IPS DF 19.7 (cell line): Measurements from ENCODE around the gene PLSCR4.
"Not testable (repeated sequence)": the region's sequence is repeated elsewhere in the genome, so short reads cannot be mapped to it uniquely, and the experiment has no call there.

Experiments
- DNase-seq: peaks from one replicate; pipeline ENCODE4 v3.0.0-alpha.2; 2013; ENCODE audit warnings: low read depth, low spot score

The PLSCR4 gene

GRCh38 chr3:146247911-146248310 lies 3.0 kb downstream of the PLSCR4 start:
- DNase-seq, result no peak

- DNase-seq, result no peak
Observed at GRCh38 chr3:146246526-146246925, 4.4 kb downstream of the PLSCR4 start.

DNA sequence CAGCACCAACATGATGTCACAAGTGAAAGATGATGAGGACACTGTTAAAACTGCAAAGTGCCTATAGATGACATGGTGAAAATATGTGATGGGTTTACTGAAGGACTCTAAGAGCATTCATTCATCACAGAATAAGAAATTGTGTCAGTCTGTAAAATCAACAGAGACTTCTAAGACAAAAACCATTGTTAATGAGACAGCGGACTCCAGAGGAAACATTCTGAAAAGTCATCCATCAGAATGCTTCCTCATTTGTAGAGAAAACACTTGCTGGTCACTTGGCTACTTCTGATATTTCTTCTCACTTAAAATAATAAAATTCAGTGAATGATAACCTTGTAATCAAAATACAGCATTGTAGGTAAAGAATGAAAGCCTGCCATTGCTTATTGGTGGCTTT lies 7.3 kb downstream of the PLSCR4 start:
- no peak for DNase-seq

DNA sequence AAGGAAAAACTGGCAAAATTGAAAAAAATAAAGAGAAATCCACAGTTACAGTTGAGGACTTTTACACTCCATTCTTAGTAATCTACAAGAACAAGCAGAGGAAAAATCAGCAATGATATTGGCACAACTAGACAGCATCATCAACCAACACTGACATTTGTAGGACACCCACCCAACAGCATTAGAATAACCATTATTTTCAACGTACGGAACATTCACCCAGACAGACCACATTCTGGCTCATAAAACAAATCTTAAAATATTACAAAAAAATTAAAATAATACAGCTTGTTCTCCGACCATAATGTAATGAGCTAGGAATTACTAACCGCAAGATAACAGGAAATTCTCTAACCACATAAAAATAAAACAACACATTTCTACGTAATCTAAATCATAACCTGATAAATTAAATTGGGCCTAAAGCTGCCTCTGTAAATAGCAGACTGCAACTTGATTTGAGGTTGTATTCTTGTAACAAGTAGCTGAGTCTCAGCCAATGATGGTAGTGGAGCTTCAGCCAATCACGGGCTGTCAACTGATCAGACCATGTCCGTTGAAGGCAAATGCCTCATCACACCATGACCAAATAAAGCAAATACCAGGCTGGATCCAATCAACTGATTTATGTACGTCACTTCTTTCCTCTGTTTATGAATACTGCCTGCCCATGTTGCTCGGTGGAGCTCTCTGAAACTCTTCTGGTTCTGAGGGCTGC lies 9.2 kb downstream of the PLSCR4 start:
- DNase-seq, result no peak

- DNase-seq, result no peak
Observed at GRCh38 chr3:146233487-146233886, 17.4 kb downstream of the PLSCR4 start.

- no peak for DNase-seq
Observed at GRCh38 chr3:146227486-146227885, 23.4 kb downstream of the PLSCR4 start.

DNA sequence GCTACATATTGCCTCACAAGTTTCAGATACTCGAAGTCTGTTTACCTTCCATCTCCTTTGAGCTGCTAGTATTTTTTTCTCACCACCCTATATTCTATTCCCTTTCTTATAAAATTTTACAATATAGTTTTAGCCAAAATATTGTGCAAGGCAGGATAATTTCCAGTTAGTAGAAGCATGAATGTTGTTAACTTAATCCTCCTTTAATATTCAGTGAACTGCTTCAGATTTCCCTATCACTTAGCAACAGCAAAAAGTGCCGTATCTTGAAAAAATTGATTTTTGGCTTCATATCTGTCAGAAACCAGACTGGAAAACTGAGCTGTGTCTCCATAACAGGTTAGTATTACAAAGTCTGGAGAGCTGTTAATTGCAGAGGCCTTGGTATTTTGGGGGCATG lies 24.0 kb downstream of the PLSCR4 start:
- DNase-seq, result no peak

GRCh38 chr3:146225458-146225857 lies 25.4 kb downstream of the PLSCR4 start:
- DNase-seq, result not testable (repeated sequence)

DNA sequence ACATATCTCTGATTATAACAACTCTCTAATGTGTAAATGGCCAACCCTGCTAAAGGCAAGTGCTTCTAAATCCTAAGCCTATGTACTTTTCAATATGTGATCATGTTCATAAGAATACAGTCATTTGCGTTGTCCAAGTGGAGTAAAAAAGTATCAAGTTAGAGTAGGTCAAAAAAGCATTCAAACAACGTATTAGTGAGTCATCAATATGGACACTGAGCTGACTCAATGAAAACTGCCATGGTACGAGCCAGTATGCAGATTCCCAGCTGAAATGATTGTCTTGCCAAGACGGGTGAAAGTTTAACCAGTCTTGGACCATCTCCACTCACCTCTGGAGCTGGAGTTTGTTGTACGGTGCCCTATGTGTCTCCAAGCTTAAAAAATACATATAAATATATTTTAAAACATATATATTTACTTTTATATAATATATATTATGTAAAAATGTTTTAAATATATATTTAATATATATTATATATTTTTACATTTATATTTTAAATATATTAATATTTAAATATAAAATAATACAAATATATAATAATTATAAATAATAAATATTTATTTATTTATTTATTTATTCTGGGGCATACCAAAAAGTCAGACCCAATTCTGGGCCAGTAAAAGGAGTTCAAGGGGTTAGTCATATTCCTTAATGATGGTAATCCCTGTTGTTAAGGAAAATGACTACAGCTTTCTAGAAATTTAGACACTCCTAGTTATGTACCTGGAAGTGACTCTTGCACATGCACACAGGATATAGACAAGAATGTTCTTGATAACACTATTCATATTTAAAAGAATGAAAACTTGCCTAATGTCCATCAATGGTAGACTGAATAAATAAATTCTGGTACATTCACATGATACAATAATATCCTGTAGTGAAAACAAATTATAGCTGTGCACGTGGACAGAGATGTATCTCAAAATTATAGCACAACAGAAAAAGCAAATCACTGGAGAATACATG lies 27.2 kb downstream of the PLSCR4 start:
- DNase-seq, result no peak

- peak; percentile 25 for DNase-seq
Observed at GRCh38 chr3:146222204-146223046, 28.5 kb downstream of the PLSCR4 start.

GRCh38 chr3:146221276-146221675 lies 29.6 kb downstream of the PLSCR4 start:
- no peak for DNase-seq

GRCh38 chr3:146218880-146219866 lies 31.7 kb downstream of the PLSCR4 start:
- DNase-seq, result no peak

DNA sequence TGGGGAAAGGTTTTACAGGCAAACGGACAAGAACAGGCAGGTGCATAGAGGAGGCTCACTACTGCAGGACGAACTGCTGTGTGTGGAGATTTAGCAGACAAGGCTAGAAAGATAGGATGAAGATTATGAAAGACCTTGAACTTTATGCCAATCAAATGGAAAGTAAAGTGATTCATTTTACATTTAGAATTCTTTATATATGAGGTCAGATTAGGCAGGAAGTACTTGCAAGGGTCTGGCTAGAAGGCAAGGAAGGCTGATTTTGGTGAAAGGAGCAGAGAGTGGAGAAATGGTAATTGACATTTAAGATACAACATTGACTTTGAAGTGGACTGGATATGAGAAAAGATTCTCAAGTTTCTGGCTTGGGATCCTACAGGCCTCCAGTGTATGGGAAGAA lies 33.6 kb downstream of the PLSCR4 start:
- DNase-seq, result no peak

GRCh38 chr3:146214493-146214892 lies 36.4 kb downstream of the PLSCR4 start:
- no peak for DNase-seq

DNA sequence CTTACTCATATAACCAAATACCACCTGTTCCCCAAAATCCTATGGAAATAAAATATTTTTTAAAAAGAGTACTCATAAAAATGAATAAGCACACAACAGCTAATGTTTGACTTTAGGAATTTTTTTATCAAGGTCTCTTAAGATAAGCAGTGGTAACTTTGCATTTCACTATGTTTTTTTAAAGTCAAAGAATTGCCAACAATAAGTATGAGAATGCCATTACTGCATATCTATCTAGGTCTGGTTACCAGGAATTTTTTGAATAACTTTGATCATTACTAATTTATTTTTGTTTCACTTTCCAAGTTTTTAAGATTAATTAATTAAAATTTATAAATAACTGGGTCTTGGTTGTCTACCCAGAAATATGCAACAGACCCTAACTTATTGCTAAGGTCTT lies 41.5 kb downstream of the PLSCR4 start:
- no peak for DNase-seq

DNA sequence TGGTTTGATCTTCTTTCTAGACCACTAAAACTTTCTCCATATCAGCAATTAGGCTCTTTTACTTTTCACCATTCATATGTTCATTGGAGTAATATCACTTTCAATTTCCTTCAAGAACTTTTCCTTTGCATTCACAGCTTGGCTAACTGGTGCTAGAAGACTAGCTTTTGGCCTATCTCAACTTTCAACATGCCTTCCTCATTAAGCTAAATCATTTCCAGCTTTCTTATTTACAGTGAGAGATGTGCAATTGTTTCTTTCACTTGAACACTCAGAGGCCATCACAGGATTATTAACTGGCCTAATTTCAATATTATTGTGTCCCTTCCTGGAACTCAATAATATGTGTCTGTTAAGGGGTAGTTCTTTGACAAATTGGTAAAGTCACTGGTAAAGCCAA lies 47.1 kb downstream of the PLSCR4 start:
- DNase-seq, result no peak

DNA sequence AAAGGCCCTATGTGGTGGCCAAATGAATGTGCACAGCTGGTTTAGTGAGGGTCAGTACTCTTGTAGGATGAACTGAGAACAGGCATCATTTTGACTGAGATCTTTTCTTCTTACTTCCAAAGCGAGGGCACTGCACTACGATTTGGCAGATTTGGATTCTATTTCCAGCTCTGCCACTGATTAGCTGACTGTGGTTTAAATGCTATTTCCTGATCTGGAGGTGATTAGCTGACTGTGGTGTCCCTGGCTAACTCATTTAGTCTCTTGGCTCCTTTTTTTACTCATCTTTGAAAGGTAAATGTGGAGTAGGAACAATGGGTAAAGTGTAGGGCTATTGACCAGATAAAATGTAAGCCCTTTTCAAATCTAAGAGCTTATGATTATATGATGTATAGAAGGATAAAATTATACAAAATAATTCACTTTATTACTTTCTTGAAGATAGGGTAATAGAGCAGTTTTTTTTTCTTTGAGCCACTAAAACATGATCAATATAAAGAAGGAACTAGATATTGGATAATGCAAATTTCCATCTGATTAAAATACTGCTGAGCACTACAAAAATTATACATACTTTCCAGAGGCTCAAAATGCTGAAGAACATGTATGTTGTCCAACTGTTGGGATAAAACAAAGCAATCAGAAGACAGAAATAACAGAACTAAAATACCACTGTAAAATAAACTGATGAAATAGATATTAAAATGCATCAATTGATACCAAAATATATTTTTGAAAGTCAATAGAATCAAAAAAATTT lies 50.3 kb downstream of the PLSCR4 start:
- DNase-seq, result no peak

DNA sequence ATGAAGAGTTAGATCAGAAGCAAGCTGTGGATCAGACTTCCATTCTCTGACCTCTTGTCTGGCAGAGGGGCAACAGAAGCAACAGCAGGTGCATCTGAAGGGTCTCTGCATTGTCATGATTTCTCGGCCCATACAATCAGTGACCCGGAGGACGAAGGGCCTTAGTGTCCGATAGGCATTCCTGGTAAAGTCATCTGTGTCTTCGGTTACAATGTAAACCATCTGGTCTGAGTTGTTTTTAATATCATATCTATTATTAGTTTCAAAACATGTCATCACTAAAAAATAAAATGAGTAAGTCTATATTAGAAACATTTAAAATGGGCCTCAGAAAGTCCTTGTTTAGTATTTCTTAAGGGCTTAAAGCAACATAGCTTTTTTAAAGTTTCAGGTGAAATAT lies 51.1 kb downstream of the PLSCR4 start:
- DNase-seq, result no peak

GRCh38 chr3:146196789-146197188 lies 54.1 kb downstream of the PLSCR4 start:
- DNase-seq, result no peak

DNA sequence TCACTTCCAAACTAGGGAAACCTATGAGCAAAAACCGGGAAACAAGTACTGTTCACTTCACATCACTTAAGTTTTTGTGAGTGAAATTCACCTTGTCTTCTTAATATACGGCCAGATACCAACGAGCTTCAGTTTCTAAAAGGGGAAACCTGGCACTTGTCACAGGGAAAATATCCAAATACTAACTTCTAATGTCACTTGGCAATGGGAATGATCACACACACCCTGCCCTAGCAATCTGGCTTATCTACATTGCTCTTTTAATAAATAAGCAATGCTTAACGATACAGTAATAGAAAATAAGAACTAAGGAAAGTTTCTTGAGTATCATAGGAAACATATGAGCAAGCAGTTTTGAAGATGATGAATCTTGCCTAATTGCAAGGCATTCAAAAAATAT lies 55.3 kb downstream of the PLSCR4 start:
- DNase-seq, result no peak
